ENCODE results near the gene LGR6.
A peak's percentile ranks its signal among the peaks of the same experiment; 100 is the strongest.

LGR6 gene

GRCh38 chr1:202213361-202214088, 19.9 kb downstream of the LGR6 start:
- H4K20me1 ChIP-seq (ENCODE audit: insufficient read depth, low read length, poor library complexity, severe bottlenecking), result no peaks in the 10 kb centered on the region
- H3K4me3 ChIP-seq (ENCODE audit: low read length, poor library complexity, severe bottlenecking), result no peak overlapping the region
- no peaks in the 10 kb centered on the region for H3K27me3 ChIP-seq (ENCODE audit: insufficient read depth, low read length, poor library complexity, severe bottlenecking)
- H3K9me2 ChIP-seq (replicated peaks; ENCODE audit: low read depth, low read length), result no peaks in the 10 kb centered on the region
- peak overlapping the region; percentile 20; the same call in 1 of the 2 replicates for H2AFZ ChIP-seq (ENCODE audit: low read length)
- H3F3A ChIP-seq (ENCODE audit: low read depth), result no peaks in the 10 kb centered on the region
- H3K4me2 ChIP-seq (ENCODE audit: low read depth, low read length, poor library complexity, severe bottlenecking), result no peak overlapping the region
- H3K79me2 ChIP-seq (ENCODE audit: insufficient read depth, low read length), result no peaks in the 10 kb centered on the region
- no peak overlapping the region for H3K9ac ChIP-seq (ENCODE audit: low read depth, low read length, poor library complexity, severe bottlenecking)
- TF ChIP-seq CTCF (conservative IDR thresholded peaks at IDR 0.05; ENCODE audit: low read length), result peak; percentile 54
- TF ChIP-seq EZH2phosphoT487 (IDR thresholded peaks at IDR 0.05; ENCODE audit: borderline replicate concordance), result no peak
- no peaks in the 10 kb centered on the region for H3K4me1 ChIP-seq (ENCODE audit: insufficient read depth, low read length, poor library complexity, severe bottlenecking)
- no peaks in the 10 kb centered on the region for H3K36me3 ChIP-seq (ENCODE audit: insufficient read depth, low read length)
- H3K9me3 ChIP-seq (ENCODE audit: insufficient read depth, low read depth, low read length), result no peaks in the 10 kb centered on the region

- Histone ChIP-seq H3K9me2 (replicated peaks; ENCODE audit: low read depth, low read length) (no peaks in the 10 kb centered on the region), H3K4me1 (ENCODE audit: insufficient read depth, low read length, poor library complexity, severe bottlenecking) (no peaks in the 10 kb centered on the region), H3K9me3 (ENCODE audit: insufficient read depth, low read depth, low read length) (no peaks in the 10 kb centered on the region), H3K27me3 (ENCODE audit: insufficient read depth, low read length, poor library complexity, severe bottlenecking) (no peaks in the 10 kb centered on the region), H3K4me3 (ENCODE audit: low read length, poor library complexity, severe bottlenecking) (no peak overlapping the region), H3K9ac (ENCODE audit: low read depth, low read length, poor library complexity, severe bottlenecking) (no peak overlapping the region), H3F3A (ENCODE audit: low read depth) (no peaks in the 10 kb centered on the region), H2AFZ (ENCODE audit: low read length) (no peak overlapping the region), H4K20me1 (ENCODE audit: insufficient read depth, low read length, poor library complexity, severe bottlenecking) (no peaks in the 10 kb centered on the region), H3K36me3 (ENCODE audit: insufficient read depth, low read length) (no peaks in the 10 kb centered on the region), H3K79me2 (ENCODE audit: insufficient read depth, low read length) (no peaks in the 10 kb centered on the region), H3K4me2 (ENCODE audit: low read depth, low read length, poor library complexity, severe bottlenecking) (no peak overlapping the region)
- no peak for TF ChIP-seq EZH2phosphoT487 (IDR thresholded peaks at IDR 0.05; ENCODE audit: borderline replicate concordance)
- TF ChIP-seq CTCF (conservative IDR thresholded peaks at IDR 0.05; ENCODE audit: low read length), result no peak
Observed at GRCh38 chr1:202214089-202214843, 20.7 kb downstream of the LGR6 start.

- Histone ChIP-seq H3K9me2 (replicated peaks; ENCODE audit: low read depth, low read length) (no peaks in the 10 kb centered on the region), H4K20me1 (ENCODE audit: insufficient read depth, low read length, poor library complexity, severe bottlenecking) (no peaks in the 10 kb centered on the region), H3K9ac (ENCODE audit: low read depth, low read length, poor library complexity, severe bottlenecking) (no peak overlapping the region), H3K4me2 (ENCODE audit: low read depth, low read length, poor library complexity, severe bottlenecking) (no peak overlapping the region), H2AFZ (ENCODE audit: low read length) (no peak overlapping the region), H3F3A (ENCODE audit: low read depth) (no peaks in the 10 kb centered on the region), H3K4me3 (ENCODE audit: low read length, poor library complexity, severe bottlenecking) (no peak overlapping the region), H3K9me3 (ENCODE audit: insufficient read depth, low read depth, low read length) (no peaks in the 10 kb centered on the region), H3K4me1 (ENCODE audit: insufficient read depth, low read length, poor library complexity, severe bottlenecking) (no peaks in the 10 kb centered on the region), H3K27me3 (ENCODE audit: insufficient read depth, low read length, poor library complexity, severe bottlenecking) (no peaks in the 10 kb centered on the region), H3K36me3 (ENCODE audit: insufficient read depth, low read length) (no peaks in the 10 kb centered on the region), H3K79me2 (ENCODE audit: insufficient read depth, low read length) (no peaks in the 10 kb centered on the region)
- TF ChIP-seq EZH2phosphoT487 (IDR thresholded peaks at IDR 0.05; ENCODE audit: borderline replicate concordance), result no peak
- no peak for TF ChIP-seq CTCF (conservative IDR thresholded peaks at IDR 0.05; ENCODE audit: low read length)
Observed at GRCh38 chr1:202215472-202216130, 22.0 kb downstream of the LGR6 start.

All from Loucy (cell line).